SU-DHL-6 (cell line): ENCODE measurements around the gene BAIAP2L1.

ENCODE experiments used
- CTCF ChIP-seq: fragments of 200-600 bp; sonication (generic); IDR thresholded peaks from one replicate; pipeline ENCODE4 v1.5.1; 2017; ENCODE audit warnings: antibody characterized with exemption, mild to moderate bottlenecking, low read length, moderate library complexity; ENCODE audit not compliant: insufficient read depth, poor library complexity, severe bottlenecking
- EZH2phosphoT487 ChIP-seq: fragments of 200-600 bp; sonication (generic), shearing (Covaris generic); conservative IDR thresholded peaks from 2 replicates; pipeline ENCODE4 v1.6.1; 2018; ENCODE audit warnings: mild to moderate bottlenecking, antibody characterized with exemption, low read length, moderate library complexity, mixed read lengths

DNA sequence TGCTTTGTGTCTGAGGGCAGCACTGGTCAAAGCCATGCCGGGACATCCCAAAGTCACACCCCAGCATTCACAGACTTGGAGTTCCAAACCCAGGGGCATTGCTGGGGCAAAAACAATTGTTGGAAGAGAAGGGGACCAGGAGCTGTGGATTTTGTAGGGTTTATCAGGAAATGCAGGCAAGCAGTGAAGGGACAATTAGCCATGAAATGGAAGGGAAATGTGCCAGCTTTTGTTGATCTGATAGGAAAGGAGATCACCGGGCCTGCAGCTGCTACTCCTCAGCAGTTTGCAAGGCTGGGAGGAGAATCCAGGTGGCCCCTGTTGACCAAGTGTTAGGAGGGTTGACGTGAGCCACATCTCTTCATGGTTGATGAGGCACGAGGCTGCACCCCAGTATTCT is 122.0 kb downstream of the BAIAP2L1 start:
- TF ChIP-seq EZH2phosphoT487: no peak
- TF ChIP-seq CTCF: no peak
